PC-9 (cell line): ENCODE results near the gene ZC2HC1B. TPM values are rescaled to one million over a fixed set of nuclear protein-coding genes. Genes with fewer than 3 reads are reported as not detected.

Experiments
- BruUV-seq: library from RNA; stranded (reverse); fragments of 400-500 nt; replicated peaks from 2 replicates; lab custom pipeline; 2021; lab: Mats Ljungman, UMichigan
- CTCF ChIA-PET: fragments of 300-600 bp; sonication (Branson Sonifier 250); formaldehyde crosslinking; loops from one replicate; lab custom pipeline; 2022; ENCODE audit warnings: antibody characterized with exemption; lab: Charles Lee
- POLR2A ChIA-PET: fragments of 300-600 bp; sonication (Branson Sonifier 250); formaldehyde crosslinking; loops from one replicate; lab custom pipeline; 2022; ENCODE audit warnings: antibody characterized with exemption; ENCODE audit not compliant: unreplicated experiment; lab: Charles Lee
- DNase-seq, 2 experiments: peaks; one replicate each; pipeline versions ENCODE4 v3.0.0 to v3.0.0-alpha.2; 2015 to 2022; ENCODE audit warnings: mixed read lengths in 1 of 2
- H2AFZ ChIP-seq: fragments of 200-600 bp; sonication (generic); 2 replicates; pipeline ENCODE4 v1.8.1; 2017; ENCODE audit warnings: antibody characterized with exemption
- H3F3A ChIP-seq: fragments of 200-600 bp; sonication (generic); 2 replicates; pipeline ENCODE4 v1.8.1; 2017; ENCODE audit warnings: antibody characterized with exemption, mild to moderate bottlenecking, low read depth; ENCODE audit not compliant: insufficient read depth
- H3K27ac ChIP-seq: fragments of 200-600 bp; sonication (generic); 2 replicates; pipeline ENCODE4 v1.6.1; 2016; ENCODE audit warnings: mixed run types
- H3K27me3 ChIP-seq: fragments of 200-600 bp; sonication (generic); 2 replicates; pipeline ENCODE4 v1.6.1; 2016; ENCODE audit warnings: low read depth, mixed run types; ENCODE audit not compliant: insufficient read depth
- H3K36me3 ChIP-seq: fragments of 200-600 bp; sonication (generic); 2 replicates; pipeline ENCODE4 v1.6.1; 2016; ENCODE audit warnings: low read depth, mixed run types
- H3K4me1 ChIP-seq: fragments of 200-600 bp; sonication (generic); replicated peaks from 2 replicates; pipeline ENCODE4 v1.6.1; 2016; ENCODE audit warnings: mixed run types; ENCODE audit not compliant: insufficient read depth
- H3K4me2 ChIP-seq: fragments of 200-600 bp; sonication (generic); 2 replicates; pipeline ENCODE4 v1.6.1; 2017; ENCODE audit warnings: mixed run types
- H3K4me3 ChIP-seq: fragments of 200-600 bp; sonication (generic); 2 replicates; pipeline ENCODE4 v1.6.1; 2016; ENCODE audit warnings: mixed run types
- H3K79me2 ChIP-seq: fragments of 200-600 bp; sonication (generic); 2 replicates; pipeline ENCODE4 v1.6.1; 2017; ENCODE audit warnings: low read depth, mixed run types
- H3K9me2 ChIP-seq: fragments of 200-600 bp; sonication (generic); 2 replicates; pipeline ENCODE4 v1.8.1; 2017; ENCODE audit warnings: mild to moderate bottlenecking; ENCODE audit not compliant: insufficient read depth
- H3K9me3 ChIP-seq: fragments of 200-600 bp; sonication (generic); 2 replicates; pipeline ENCODE4 v1.8.1; 2016; ENCODE audit warnings: low read depth; ENCODE audit not compliant: insufficient read depth
- H4K20me1 ChIP-seq: fragments of 200-600 bp; sonication (generic); 2 replicates; pipeline ENCODE4 v1.8.1; 2017; ENCODE audit not compliant: insufficient read depth
- CTCF ChIP-seq: fragments of 200-600 bp; sonication (generic); conservative IDR thresholded peaks from 2 replicates; pipeline ENCODE4 v1.6.1; 2017; ENCODE audit warnings: mixed run types, antibody characterized with exemption, mild to moderate bottlenecking, moderate library complexity
- EZH2 ChIP-seq: fragments of 200-600 bp; sonication (generic); IDR thresholded peaks from 2 replicates; pipeline ENCODE4 v1.8.0; 2017; ENCODE audit warnings: antibody characterized with exemption, low read depth
- intact Hi-C: fragments of 100-400 bp; cut with micrococcal nuclease; formaldehyde crosslinking; loops from one replicate; pipeline ENCODE4 v1.10.0; 2022; ENCODE audit not compliant: unreplicated experiment
- total RNA-seq: library from RNA; stranded (reverse); gene quantifications from 2 replicates; pipeline ENCODE4 v1.2.3, GENCODE V29; 2021

The ZC2HC1B gene
- total RNA-seq, 1 experiment from 2014 or later: not detected

GRCh38 chr6:143884216-143884900 lies 20.1 kb downstream of the ZC2HC1B start:
- H2AFZ ChIP-seq: no peak overlapping the region
- no peak for TF ChIP-seq EZH2
- TF ChIP-seq CTCF: no peak
- H3K4me2 ChIP-seq: no peak overlapping the region
- H3K9me2 ChIP-seq: no peaks in the 10 kb centered on the region
- no peaks in the 10 kb centered on the region for H3K27me3 ChIP-seq
- CTCF ChIA-PET: no interaction called here
- no peaks in the 10 kb centered on the region for H3K4me1 ChIP-seq
- no peaks in the 10 kb centered on the region for H3K79me2 ChIP-seq
- no peaks in the 10 kb centered on the region for H3K9me3 ChIP-seq
- no peaks in the 10 kb centered on the region for H4K20me1 ChIP-seq
- no peak for DNase-seq
- intact Hi-C loops: no loop called here
- H3K27ac ChIP-seq: no peak overlapping the region
- POLR2A ChIA-PET: no interaction called here
- H3K4me3 ChIP-seq: no peak overlapping the region
- H3F3A ChIP-seq: no peaks in the 10 kb centered on the region
- no TSS peak for BruUV-seq
- no peaks in the 10 kb centered on the region for H3K36me3 ChIP-seq

GRCh38 chr6:143885116-143885515 lies 20.8 kb downstream of the ZC2HC1B start:
- TF ChIP-seq EZH2 (no peak), CTCF (no peak)
- ChIA-PET POLR2A (interaction anchor here (0.5 to 0.6 kb wide), 2 partner anchors 181 to 393 kb away, joined by 7 to 10 read pairs; no protein-coding TSS in a partner anchor), CTCF (no interaction called here)
- Histone ChIP-seq H3K4me1 (no peaks in the 10 kb centered on the region), H3K4me3 (no peak overlapping the region), H3K27me3 (no peaks in the 10 kb centered on the region), H3F3A (no peaks in the 10 kb centered on the region), H4K20me1 (no peaks in the 10 kb centered on the region), H3K36me3 (no peaks in the 10 kb centered on the region), H3K4me2 (no peak overlapping the region), H3K9me2 (no peaks in the 10 kb centered on the region), H3K79me2 (no peaks in the 10 kb centered on the region), H3K27ac (no peak overlapping the region), H2AFZ (no peak overlapping the region), H3K9me3 (no peaks in the 10 kb centered on the region)
- intact Hi-C loops: no loop called here
- BruUV-seq: no TSS peak
- DNase-seq: no peak

GRCh38 chr6:143894655-143895054 lies 30.4 kb downstream of the ZC2HC1B start:
- ChIA-PET CTCF (no interaction called here), POLR2A (no interaction called here)
- no peak for TF ChIP-seq CTCF
- no peak for TF ChIP-seq EZH2
- no peak overlapping the region for H2AFZ ChIP-seq
- no peak overlapping the region for H3K27ac ChIP-seq
- no peak for DNase-seq
- BruUV-seq: no TSS peak
- H3K4me2 ChIP-seq: no peak overlapping the region
- H3K27me3 ChIP-seq: no peaks in the 10 kb centered on the region
- H3K36me3 ChIP-seq: no peaks in the 10 kb centered on the region
- H3K9me2 ChIP-seq: no peaks in the 10 kb centered on the region
- H3F3A ChIP-seq: peaks cover 4% of the 10 kb centered on the region; the same call in 1 of the 2 replicates
- H3K4me1 ChIP-seq: peaks cover 15% of the 10 kb centered on the region
- H3K4me3 ChIP-seq: no peak overlapping the region
- H4K20me1 ChIP-seq: no peaks in the 10 kb centered on the region
- intact Hi-C loops: no loop called here
- H3K9me3 ChIP-seq: no peaks in the 10 kb centered on the region
- H3K79me2 ChIP-seq: no peaks in the 10 kb centered on the region
